Measurements from ENCODE around the gene NME7.

GRCh38 chr1:169120066-169120465 lies 247.5 kb downstream of the NME7 start:
- no peak for TF ChIP-seq CTCF (IDR thresholded peaks at IDR 0.05 in 4 of 5, conservative IDR thresholded peaks at IDR 0.05 in 1 of 5)
- peak in 1 of 2 donors; percentile 42 for TF ChIP-seq POLR2A (IDR thresholded peaks at IDR 0.05)

Data from gastrocnemius medialis (tissue), 4 donors.